Measurements from ENCODE around the gene DOK7. TPM values are rescaled to one million over a fixed set of nuclear protein-coding genes. Genes with fewer than 3 reads are reported as not detected.

DOK7 gene
- total and polyA plus RNA-seq, 4 donors: 0.13 to 0.84 (median 0.46) TPM

DNA sequence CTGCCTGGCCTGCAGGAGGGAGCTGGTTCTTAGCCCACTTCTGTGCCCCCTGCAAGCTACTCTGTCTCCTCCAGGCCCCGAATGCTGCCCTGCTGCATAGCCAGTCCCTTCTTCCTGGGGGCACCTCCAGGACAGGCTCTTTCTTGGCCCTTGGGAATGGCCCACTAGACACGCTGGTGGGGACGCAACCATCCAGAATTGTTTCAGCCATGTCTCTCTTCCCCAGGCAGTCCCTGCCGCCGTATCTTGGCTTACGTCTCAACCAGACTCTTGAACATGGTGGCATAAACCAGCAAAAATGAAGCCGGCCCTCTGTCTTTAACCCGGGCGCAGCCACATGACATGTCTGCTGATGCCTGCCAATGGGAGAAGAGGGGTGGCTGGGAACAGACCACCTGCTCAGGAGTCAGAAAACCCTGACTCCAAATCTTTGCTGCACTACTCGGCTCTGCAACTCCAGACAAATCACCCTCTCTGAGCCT is 60.1 kb downstream of the DOK7 start:
- H3K4me1 ChIP-seq (ENCODE audit: control insufficient read depth in 4 of 4, insufficient read depth in 4 of 4, low read length in 3 of 4): no peaks in the 10 kb centered on the region
- H3K27me3 ChIP-seq (ENCODE audit: control insufficient read depth in 4 of 4, insufficient read depth in 4 of 4, low read length in 3 of 4): no peaks in the 10 kb centered on the region
- no peak overlapping the region for H3K4me3 ChIP-seq (ENCODE audit: low read depth in 1 of 3, low read length in 3 of 3)
- TF ChIP-seq, protein P1, sequence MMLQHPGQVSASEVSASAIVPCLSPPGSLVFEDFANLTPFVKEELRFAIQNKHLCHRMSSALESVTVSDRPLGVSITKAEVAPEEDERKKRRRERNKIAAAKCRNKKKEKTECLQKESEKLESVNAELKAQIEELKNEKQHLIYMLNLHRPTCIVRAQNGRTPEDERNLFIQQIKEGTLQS (IDR thresholded peaks at IDR 0.05): no peak
- TF ChIP-seq HNF4G (IDR thresholded peaks at IDR 0.05) (no peak), RAD21 (IDR thresholded peaks at IDR 0.05) (no peak), RXRA (IDR thresholded peaks at IDR 0.05) (no peak), NR2F2 (IDR thresholded peaks at IDR 0.05) (no peak), FOXA1 (IDR thresholded peaks at IDR 0.05) (no peak), JUND (IDR thresholded peaks at IDR 0.05) (no peak), EGR1 (IDR thresholded peaks at IDR 0.05; ENCODE audit: low read depth in 2 of 2) (no peak), HNF4A (conservative IDR thresholded peaks at IDR 0.05) (no peak), YY1 (IDR thresholded peaks at IDR 0.05) (no peak), SP1 (IDR thresholded peaks at IDR 0.05) (no peak), TAF1 (conservative IDR thresholded peaks at IDR 0.05) (no peak), FOXA2 (IDR thresholded peaks at IDR 0.05) (no peak), GABPA (IDR thresholded peaks at IDR 0.05 in 1 of 2, conservative IDR thresholded peaks at IDR 0.05 in 1 of 2) (no peak)
- TF ChIP-seq, protein P2, sequence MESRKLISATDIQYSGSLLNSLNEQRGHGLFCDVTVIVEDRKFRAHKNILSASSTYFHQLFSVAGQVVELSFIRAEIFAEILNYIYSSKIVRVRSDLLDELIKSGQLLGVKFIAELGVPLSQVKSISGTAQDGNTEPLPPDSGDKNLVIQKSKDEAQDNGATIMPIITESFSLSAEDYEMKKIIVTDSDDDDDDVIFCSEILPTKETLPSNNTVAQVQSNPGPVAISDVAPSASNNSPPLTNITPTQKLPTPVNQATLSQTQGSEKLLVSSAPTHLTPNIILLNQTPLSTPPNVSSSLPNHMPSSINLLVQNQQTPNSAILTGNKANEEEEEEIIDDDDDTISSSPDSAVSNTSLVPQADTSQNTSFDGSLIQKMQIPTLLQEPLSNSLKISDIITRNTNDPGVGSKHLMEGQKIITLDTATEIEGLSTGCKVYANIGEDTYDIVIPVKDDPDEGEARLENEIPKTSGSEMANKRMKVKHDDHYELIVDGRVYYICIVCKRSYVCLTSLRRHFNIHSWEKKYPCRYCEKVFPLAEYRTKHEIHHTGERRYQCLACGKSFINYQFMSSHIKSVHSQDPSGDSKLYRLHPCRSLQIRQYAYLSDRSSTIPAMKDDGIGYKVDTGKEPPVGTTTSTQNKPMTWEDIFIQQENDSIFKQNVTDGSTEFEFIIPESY (IDR thresholded peaks at IDR 0.05): no peak
- TF ChIP-seq, protein P3, sequence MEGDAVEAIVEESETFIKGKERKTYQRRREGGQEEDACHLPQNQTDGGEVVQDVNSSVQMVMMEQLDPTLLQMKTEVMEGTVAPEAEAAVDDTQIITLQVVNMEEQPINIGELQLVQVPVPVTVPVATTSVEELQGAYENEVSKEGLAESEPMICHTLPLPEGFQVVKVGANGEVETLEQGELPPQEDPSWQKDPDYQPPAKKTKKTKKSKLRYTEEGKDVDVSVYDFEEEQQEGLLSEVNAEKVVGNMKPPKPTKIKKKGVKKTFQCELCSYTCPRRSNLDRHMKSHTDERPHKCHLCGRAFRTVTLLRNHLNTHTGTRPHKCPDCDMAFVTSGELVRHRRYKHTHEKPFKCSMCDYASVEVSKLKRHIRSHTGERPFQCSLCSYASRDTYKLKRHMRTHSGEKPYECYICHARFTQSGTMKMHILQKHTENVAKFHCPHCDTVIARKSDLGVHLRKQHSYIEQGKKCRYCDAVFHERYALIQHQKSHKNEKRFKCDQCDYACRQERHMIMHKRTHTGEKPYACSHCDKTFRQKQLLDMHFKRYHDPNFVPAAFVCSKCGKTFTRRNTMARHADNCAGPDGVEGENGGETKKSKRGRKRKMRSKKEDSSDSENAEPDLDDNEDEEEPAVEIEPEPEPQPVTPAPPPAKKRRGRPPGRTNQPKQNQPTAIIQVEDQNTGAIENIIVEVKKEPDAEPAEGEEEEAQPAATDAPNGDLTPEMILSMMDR (IDR thresholded peaks at IDR 0.05; ENCODE audit: low read depth, low read length, missing input control): no peak
- TF ChIP-seq, protein P4, sequence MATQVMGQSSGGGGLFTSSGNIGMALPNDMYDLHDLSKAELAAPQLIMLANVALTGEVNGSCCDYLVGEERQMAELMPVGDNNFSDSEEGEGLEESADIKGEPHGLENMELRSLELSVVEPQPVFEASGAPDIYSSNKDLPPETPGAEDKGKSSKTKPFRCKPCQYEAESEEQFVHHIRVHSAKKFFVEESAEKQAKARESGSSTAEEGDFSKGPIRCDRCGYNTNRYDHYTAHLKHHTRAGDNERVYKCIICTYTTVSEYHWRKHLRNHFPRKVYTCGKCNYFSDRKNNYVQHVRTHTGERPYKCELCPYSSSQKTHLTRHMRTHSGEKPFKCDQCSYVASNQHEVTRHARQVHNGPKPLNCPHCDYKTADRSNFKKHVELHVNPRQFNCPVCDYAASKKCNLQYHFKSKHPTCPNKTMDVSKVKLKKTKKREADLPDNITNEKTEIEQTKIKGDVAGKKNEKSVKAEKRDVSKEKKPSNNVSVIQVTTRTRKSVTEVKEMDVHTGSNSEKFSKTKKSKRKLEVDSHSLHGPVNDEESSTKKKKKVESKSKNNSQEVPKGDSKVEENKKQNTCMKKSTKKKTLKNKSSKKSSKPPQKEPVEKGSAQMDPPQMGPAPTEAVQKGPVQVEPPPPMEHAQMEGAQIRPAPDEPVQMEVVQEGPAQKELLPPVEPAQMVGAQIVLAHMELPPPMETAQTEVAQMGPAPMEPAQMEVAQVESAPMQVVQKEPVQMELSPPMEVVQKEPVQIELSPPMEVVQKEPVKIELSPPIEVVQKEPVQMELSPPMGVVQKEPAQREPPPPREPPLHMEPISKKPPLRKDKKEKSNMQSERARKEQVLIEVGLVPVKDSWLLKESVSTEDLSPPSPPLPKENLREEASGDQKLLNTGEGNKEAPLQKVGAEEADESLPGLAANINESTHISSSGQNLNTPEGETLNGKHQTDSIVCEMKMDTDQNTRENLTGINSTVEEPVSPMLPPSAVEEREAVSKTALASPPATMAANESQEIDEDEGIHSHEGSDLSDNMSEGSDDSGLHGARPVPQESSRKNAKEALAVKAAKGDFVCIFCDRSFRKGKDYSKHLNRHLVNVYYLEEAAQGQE (IDR thresholded peaks at IDR 0.05): no peak
- TF ChIP-seq, protein P5, sequence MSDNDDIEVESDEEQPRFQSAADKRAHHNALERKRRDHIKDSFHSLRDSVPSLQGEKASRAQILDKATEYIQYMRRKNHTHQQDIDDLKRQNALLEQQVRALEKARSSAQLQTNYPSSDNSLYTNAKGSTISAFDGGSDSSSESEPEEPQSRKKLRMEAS (IDR thresholded peaks at IDR 0.05): no peak
- H3K9ac ChIP-seq (ENCODE audit: low read depth in 1 of 2, low read length in 2 of 2): no peak overlapping the region
- H3K27ac ChIP-seq (ENCODE audit: low read depth in 1 of 2, low read length in 2 of 2): no peak overlapping the region
- no peak for DNase-seq (ENCODE audit: low spot score)
- H3K36me3 ChIP-seq (ENCODE audit: control insufficient read depth in 4 of 4, insufficient read depth in 3 of 4, low read depth in 1 of 4, low read length in 3 of 4): peaks cover 13 to 61% (median 24%) of the 10 kb centered on the region in 4 donors
- 98% methylated on average over 10 of the region's 10 CpGs for WGBS
- no peaks in the 10 kb centered on the region for H3K9me3 ChIP-seq (ENCODE audit: control insufficient read depth in 4 of 4, low read length in 3 of 4)
